Fibroblast of villous mesenchyme (primary cell): ENCODE measurements around the gene B3GNT2. TPM values are rescaled to one million over a fixed set of nuclear protein-coding genes. Genes with fewer than 3 reads are reported as not detected.

Experiments used
- DNase-seq: peaks from one replicate; pipeline ENCODE4 v3.0.0-alpha.2; 2010; ENCODE audit warnings: low read depth
- H3K4me3 ChIP-seq: 2 replicates; pipeline ENCODE4 v1.5.1; 2011; ENCODE audit warnings: low read depth, mild to moderate bottlenecking, low read length
- total RNA-seq: library from RNA; depleted of rRNA; stranded (reverse); fragments of >200 nt; gene quantifications from 2 replicates; pipeline ENCODE4 v1.2.3, GENCODE V29; 2012
- TF ChIP-seq, protein P1 (sequence below): IDR thresholded peaks from 2 replicates; pipeline ENCODE4 v1.5.1; 2012; ENCODE audit warnings: low read depth, mild to moderate bottlenecking, low read length; ENCODE audit not compliant: insufficient read depth

B3GNT2 gene
- total RNA-seq, 1 donor, result 26.3 TPM

GRCh38 chr2:62185475-62186155, 10.3 kb upstream of the B3GNT2 start:
- TF ChIP-seq, protein P1, sequence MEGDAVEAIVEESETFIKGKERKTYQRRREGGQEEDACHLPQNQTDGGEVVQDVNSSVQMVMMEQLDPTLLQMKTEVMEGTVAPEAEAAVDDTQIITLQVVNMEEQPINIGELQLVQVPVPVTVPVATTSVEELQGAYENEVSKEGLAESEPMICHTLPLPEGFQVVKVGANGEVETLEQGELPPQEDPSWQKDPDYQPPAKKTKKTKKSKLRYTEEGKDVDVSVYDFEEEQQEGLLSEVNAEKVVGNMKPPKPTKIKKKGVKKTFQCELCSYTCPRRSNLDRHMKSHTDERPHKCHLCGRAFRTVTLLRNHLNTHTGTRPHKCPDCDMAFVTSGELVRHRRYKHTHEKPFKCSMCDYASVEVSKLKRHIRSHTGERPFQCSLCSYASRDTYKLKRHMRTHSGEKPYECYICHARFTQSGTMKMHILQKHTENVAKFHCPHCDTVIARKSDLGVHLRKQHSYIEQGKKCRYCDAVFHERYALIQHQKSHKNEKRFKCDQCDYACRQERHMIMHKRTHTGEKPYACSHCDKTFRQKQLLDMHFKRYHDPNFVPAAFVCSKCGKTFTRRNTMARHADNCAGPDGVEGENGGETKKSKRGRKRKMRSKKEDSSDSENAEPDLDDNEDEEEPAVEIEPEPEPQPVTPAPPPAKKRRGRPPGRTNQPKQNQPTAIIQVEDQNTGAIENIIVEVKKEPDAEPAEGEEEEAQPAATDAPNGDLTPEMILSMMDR, result no peak
- no peak overlapping the region for H3K4me3 ChIP-seq
- DNase-seq, result no peak

DNA sequence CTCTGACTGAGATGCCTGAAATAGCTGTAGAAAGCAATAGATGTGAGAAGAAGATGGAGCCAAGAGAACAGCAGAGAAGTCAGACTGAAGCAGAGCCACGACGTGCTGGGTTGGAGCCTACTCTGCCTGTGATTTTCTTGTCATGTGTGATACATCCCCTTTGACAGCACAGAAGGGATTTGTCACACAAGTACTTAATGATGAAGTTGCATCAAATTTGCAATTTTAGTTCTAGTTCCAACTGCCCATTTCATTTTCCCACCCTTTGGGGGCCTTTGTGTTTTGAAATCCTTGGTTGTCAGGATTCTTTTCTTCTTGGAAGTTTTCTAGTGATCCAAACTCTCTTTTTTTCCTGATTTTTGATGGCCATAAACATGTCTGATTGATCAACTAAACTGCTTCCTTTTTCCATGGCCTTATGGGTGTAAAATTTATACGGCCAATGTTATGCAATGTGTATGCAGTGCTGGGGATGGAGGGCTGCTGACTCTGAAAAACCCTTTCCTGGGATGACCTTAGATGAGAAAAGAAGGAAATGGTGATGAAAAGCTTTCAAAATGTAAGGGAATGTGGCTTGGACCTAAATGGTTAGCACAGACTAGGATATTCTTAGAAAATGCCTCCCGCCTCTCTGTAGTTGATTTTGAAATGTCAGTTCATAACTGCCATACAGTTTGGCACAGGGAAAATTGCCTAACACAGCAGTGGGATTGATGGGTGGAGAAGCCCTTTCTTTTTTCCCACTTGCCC, 9.6 kb upstream of the B3GNT2 start:
- DNase-seq, result no peak
- TF ChIP-seq, protein P1, result no peak
- no peak overlapping the region for H3K4me3 ChIP-seq

- no peak for DNase-seq
- TF ChIP-seq, protein P1, result no peak
- H3K4me3 ChIP-seq, result no peak overlapping the region
Observed at GRCh38 chr2:62187246-62187645, 8.7 kb upstream of the B3GNT2 start.

DNA sequence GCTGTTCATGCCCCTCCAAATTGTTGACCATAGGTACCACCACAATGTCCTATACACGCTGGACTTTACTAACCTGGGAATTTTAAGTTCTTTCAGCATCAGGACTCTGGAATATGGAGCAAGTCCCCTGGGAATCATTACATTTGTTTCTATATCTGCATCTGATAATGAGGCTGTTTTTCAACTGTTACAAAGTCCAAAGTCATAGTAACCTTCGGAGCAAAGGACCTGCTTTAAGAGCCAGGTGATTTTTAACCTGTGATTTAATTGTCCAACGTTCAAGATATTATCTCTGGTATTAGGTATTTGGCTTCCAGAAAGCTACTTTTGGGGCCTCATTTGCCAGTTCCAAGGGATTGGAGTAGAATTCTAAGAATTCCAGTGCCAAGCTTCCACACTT, 7.5 kb upstream of the B3GNT2 start:
- TF ChIP-seq, protein P1, result no peak
- no peak for DNase-seq

DNA sequence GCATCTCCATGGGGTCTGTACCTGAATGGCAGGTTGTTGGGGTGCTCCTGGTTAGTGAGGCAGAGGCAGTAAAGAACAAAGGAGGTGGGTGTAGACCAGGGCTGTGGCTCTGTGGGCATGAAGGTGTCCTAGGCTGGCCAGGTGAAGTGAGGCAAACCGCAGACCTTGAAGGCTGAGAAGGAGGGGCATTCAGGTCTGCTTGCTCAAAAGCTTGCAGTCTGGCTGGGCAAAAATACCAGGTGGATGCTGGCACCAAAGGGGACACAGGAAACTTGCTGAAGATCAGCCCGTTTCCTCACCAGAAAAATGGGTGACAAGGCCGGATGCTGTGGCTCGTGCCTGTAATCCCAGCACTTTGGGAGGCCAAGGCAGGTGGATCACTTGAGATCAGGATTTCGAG, 6.7 kb upstream of the B3GNT2 start:
- H3K4me3 ChIP-seq, result no peak overlapping the region
- no peak for DNase-seq
- TF ChIP-seq, protein P1, result no peak

More for the DNA sequence above, 7.5 kb upstream of the B3GNT2 start:
- H3K4me3 ChIP-seq, result no peak overlapping the region

DNA sequence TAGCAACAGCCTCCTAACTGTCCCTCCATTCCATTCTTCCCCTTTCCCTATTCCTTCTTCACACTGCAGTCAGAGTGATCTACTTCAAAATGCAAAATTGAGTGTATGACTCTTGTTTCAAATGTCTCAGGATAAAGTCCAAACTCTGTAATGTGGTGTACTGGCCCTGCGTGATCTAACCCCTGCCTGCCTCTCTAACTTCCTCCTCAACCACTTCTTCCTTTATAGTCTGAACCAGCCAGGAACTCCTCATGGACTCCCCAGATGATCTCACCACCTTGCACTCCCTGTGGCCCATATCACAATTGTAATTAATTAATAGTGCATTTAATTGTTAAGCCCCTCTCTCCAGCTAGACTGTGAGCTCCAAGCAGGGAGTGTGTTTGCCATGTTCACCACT, 3.1 kb upstream of the B3GNT2 start:
- H3K4me3 ChIP-seq, result no peak overlapping the region
- TF ChIP-seq, protein P1, result no peak
- DNase-seq, result no peak
